ENCODE data around the gene CRIM1. TPM values are rescaled to one million over a fixed set of nuclear protein-coding genes. Genes with fewer than 3 reads are reported as not detected.
"Not testable (repeated sequence)": the region's sequence is repeated elsewhere in the genome, so short reads cannot be mapped to it uniquely, and the experiment has no call there.

The CRIM1 gene
- 38.8 and 41.2 TPM in 2 replicates for total RNA-seq
- 158 TPM for polyA plus RNA-seq (2012)

GRCh38 chr2:36355151-36355889, at the start of gene CRIM1:
CRIM1 (plus strand) TSS chr2:36355778; CDS start chr2:36356293, 515 bp downstream.
- DNase-seq (ENCODE audit: low read depth) = peak; percentile 91

- peak; percentile 9 for DNase-seq (ENCODE audit: low read depth)
Observed at GRCh38 chr2:36307441-36307840, 48.1 kb upstream of the CRIM1 start.

- not testable (repeated sequence) for DNase-seq (ENCODE audit: low read depth)
Observed at GRCh38 chr2:36310444-36310843, 45.1 kb upstream of the CRIM1 start.

GRCh38 chr2:36318547-36318946, 37.0 kb upstream of the CRIM1 start:
- DNase-seq (ENCODE audit: low read depth) = peak; percentile 22

GRCh38 chr2:36322108-36322507, 33.5 kb upstream of the CRIM1 start:
- peak; percentile 47 for DNase-seq (ENCODE audit: low read depth)

GRCh38 chr2:36326286-36326685, 29.3 kb upstream of the CRIM1 start:
- no peak for DNase-seq (ENCODE audit: low read depth)

- DNase-seq (ENCODE audit: low read depth) = peak; percentile 32
Observed at GRCh38 chr2:36329251-36329650, 26.3 kb upstream of the CRIM1 start.

GRCh38 chr2:36329746-36330472, 25.7 kb upstream of the CRIM1 start:
- peak; percentile 30 for DNase-seq (ENCODE audit: low read depth)

GRCh38 chr2:36330473-36331395, 24.8 kb upstream of the CRIM1 start:
- no peak for DNase-seq (ENCODE audit: low read depth)

- no peak for DNase-seq (ENCODE audit: low read depth)
Observed at GRCh38 chr2:36333350-36334012, 22.1 kb upstream of the CRIM1 start.

- DNase-seq (ENCODE audit: low read depth) = no peak
Observed at GRCh38 chr2:36335597-36335996, 20.0 kb upstream of the CRIM1 start.

GRCh38 chr2:36336321-36336720, 19.3 kb upstream of the CRIM1 start:
- no peak for DNase-seq (ENCODE audit: low read depth)

- no peak for DNase-seq (ENCODE audit: low read depth)
Observed at GRCh38 chr2:36337354-36337753, 18.2 kb upstream of the CRIM1 start.

- no peak for DNase-seq (ENCODE audit: low read depth)
Observed at GRCh38 chr2:36338124-36338826, 17.3 kb upstream of the CRIM1 start.

GRCh38 chr2:36338827-36339145, 16.8 kb upstream of the CRIM1 start:
- peak; percentile 31 for DNase-seq (ENCODE audit: low read depth)

- no peak for DNase-seq (ENCODE audit: low read depth)
Observed at GRCh38 chr2:36339607-36340218, 15.9 kb upstream of the CRIM1 start.

GRCh38 chr2:36343606-36344005, 12.0 kb upstream of the CRIM1 start:
- DNase-seq (ENCODE audit: low read depth) = no peak

- DNase-seq (ENCODE audit: low read depth) = no peak
Observed at GRCh38 chr2:36348721-36349120, 6.9 kb upstream of the CRIM1 start.

- no peak for DNase-seq (ENCODE audit: low read depth)
Observed at GRCh38 chr2:36351291-36351690, 4.3 kb upstream of the CRIM1 start.

GRCh38 chr2:36351736-36352349, 3.7 kb upstream of the CRIM1 start:
- peak; percentile 62 for DNase-seq (ENCODE audit: low read depth)
